GM19193 (cell line): ENCODE data around the gene NF2.

Experiments
- POLR2A ChIP-seq: IDR thresholded peaks from 4 replicates; pipeline ENCODE4 v1.6.1; 2011; ENCODE audit not compliant: insufficient read depth, insufficient read length; ENCODE audit errors: extremely low read depth

The NF2 gene

GRCh38 chr22:29670626-29671025, 67.2 kb downstream of the NF2 start:
- no peak for TF ChIP-seq POLR2A

DNA sequence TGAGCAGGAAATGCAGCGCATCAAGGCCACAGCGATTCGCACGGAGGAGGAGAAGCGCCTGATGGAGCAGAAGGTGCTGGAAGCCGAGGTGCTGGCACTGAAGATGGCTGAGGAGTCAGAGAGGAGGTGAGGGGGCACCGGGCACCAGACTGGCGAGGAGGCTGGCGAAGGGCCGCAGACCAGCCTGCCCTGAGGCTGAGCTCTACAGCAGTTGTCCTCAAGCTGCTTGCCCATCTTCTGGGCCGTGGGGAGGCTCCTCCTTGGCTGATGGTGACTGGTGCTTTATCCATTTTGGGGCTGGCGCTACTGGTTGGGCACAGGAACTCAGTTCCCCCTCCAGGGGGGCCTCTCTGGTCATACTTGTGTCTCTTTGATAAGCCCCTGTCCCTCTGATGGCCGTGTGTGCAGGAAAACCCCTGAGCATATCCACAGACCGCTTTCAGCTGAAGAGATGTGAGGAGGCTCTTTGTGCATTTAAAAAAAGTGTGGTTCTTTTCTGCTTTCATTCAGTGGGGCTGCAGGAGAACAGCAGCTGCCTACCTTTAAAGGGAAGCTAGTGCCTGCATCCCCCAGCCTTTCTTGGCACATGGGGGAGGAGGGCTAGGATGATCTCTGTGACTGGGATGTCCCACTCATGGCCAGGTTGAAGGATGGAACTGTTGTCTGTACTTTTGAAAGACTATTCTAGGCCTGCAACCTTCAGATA, 70.1 kb downstream of the NF2 start:
- TF ChIP-seq POLR2A = no peak

DNA sequence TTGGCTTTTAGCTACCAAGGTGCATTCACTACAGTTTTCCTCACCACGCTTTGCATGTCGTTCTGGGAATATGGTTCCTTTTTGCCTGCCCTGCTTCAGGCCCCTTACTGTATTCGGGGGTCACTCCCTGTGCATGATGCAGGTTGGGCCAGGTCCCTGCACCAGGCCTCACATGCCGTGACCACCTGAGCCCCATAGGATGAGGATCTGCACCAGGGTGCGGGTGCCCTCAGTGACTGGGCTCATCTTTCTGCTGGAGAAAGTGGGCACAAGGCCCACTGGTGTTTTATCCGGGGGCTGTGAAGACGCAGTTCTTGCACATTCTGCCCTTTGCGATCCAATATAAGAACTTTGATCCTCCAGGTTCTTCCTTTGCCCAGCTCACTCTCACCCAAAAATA, 70.7 kb downstream of the NF2 start:
- TF ChIP-seq POLR2A = no peak

GRCh38 chr22:29679316-29679715, 75.9 kb downstream of the NF2 start:
- TF ChIP-seq POLR2A = no peak

DNA sequence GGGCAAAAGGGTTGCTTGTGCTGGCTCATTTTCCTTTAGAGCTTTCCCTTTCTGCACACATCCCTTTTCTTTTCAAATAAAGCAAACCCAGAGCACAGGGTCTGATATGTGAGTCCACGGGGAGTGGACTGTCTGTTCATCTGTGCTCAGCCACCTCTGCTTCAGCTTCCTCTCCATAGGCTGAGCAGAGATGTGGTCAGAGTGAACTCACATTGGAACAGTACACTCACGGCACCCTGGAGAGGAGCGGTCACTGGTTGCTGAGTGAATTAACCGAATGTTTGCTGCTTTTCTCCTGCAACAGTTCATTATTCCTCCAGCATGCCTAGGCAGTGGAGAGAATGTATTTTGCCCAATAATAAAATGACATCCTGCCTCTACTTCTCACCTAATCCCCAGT, 80.1 kb downstream of the NF2 start:
- no peak for TF ChIP-seq POLR2A

DNA sequence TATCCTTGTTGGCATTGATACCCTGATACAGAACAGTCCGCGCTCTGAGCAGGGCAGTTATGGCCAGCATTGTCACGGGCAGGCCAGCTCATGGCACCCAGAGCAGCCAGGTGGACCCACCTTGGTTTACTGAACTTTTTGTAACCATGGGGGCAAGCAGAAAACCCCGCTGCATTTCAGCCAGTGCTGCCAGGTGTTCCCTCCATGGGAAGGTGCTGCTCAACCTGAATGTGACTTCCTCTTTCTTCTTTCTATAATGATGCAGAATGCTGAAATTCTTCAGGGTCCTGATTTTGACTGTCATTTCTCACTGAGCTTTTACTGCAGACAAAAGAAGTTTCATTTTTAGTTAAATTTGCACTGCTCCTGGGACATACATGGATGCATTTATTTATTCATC, 80.8 kb downstream of the NF2 start:
- TF ChIP-seq POLR2A = no peak

GRCh38 chr22:29689206-29689879, 85.9 kb downstream of the NF2 start:
- no peak for TF ChIP-seq POLR2A

GRCh38 chr22:29689880-29690213, 86.4 kb downstream of the NF2 start:
- TF ChIP-seq POLR2A = no peak

GRCh38 chr22:29690476-29690875, 87.0 kb downstream of the NF2 start:
- TF ChIP-seq POLR2A = no peak

DNA sequence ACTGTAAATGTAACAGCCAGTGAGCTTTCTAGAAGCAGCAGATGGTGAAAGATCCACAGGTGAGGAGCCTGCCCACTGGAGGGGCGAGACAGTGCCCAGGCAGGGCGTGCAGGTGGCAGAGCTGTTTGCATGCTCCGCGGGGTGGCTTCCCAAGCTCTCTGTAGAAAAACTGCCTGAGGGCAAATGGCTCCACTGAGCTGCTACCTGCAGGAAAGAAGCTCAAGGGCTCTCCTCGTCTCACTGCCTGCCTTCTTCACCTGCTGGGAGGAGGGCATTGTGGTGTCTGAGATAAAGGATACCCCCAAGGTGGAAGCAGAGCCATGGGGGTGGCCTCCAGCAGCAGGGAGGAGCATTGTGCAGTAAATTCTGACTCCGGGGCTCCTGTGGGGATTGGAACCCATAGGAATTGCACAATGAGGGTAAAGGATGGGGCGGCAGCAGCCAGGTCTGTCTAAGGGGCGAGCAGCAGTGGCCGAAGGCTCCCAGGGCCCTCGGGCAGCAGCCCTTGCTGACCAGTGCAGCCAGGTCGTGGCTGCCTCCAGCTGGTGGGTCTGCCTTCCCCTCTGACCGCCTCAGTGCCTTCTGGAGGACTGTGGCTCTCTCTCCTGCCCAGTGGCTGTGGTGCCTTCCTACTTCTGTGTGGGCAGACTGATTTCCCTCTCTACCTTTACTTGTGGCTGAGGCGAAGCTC, 88.3 kb downstream of the NF2 start:
- TF ChIP-seq POLR2A = no peak

- TF ChIP-seq POLR2A = no peak
Measured at GRCh38 chr22:29692327-29692640, 88.9 kb downstream of the NF2 start.

- no peak for TF ChIP-seq POLR2A
Measured at GRCh38 chr22:29693161-29693560, 89.7 kb downstream of the NF2 start.

GRCh38 chr22:29693671-29694070, 90.2 kb downstream of the NF2 start:
- TF ChIP-seq POLR2A = no peak

GRCh38 chr22:29695129-29695926, 91.9 kb downstream of the NF2 start:
- TF ChIP-seq POLR2A = no peak

GRCh38 chr22:29697853-29698598, 94.6 kb downstream of the NF2 start:
- TF ChIP-seq POLR2A = no peak
